T-helper 1 cell treated with Interleukin-12 subunit alpha and Interleukin-12 subunit beta and Interleukin-4 antibody, amounts not matched to agents 30 ng/mL and 1 ng/mL, for 36 hours (primary cell): ENCODE results near the gene ACBD6. TPM values are rescaled to one million over a fixed set of nuclear protein-coding genes. Genes with fewer than 3 reads are reported as not detected.
"Not testable (repeated sequence)": the region's sequence is repeated elsewhere in the genome, so short reads cannot be mapped to it uniquely, and the experiment has no call there.

Experiments used
- intact Hi-C: fragments of 100-400 bp; cut with micrococcal nuclease; formaldehyde crosslinking; loops from one replicate; pipeline ENCODE4 v1.15.1; 2024
- total RNA-seq: library from RNA; stranded (reverse); gene quantifications from 2 replicates; pipeline ENCODE4 v1.2.3, GENCODE V29; 2022

Gene ACBD6
- total RNA-seq, 1 donor from 2014 or later = 41.8 TPM

- intact Hi-C loops = no loop called here
Measured at GRCh38 chr1:180424848-180425457, 77.4 kb downstream of the ACBD6 start.

- intact Hi-C loops = no loop called here
Measured at GRCh38 chr1:180421614-180422013, 80.8 kb downstream of the ACBD6 start.

GRCh38 chr1:180421145-180421544 is 81.2 kb downstream of the ACBD6 start:
- intact Hi-C loops = not testable (repeated sequence)

- intact Hi-C loops = loop anchor here (1.0 to 5.0 kb wide), 6 partner anchors 66 to 709 kb away; no protein-coding TSS in a partner anchor
Measured at GRCh38 chr1:180415985-180416633, 86.3 kb downstream of the ACBD6 start.

- intact Hi-C loops = loop anchor here (5.0 kb wide), 4 partner anchors 67 to 708 kb away; no protein-coding TSS in a partner anchor
Measured at GRCh38 chr1:180415236-180415848, 87.0 kb downstream of the ACBD6 start.

GRCh38 chr1:180412583-180412982 is 89.8 kb downstream of the ACBD6 start:
- intact Hi-C loops = no loop called here

- intact Hi-C loops = not testable (repeated sequence)
Measured at GRCh38 chr1:180408128-180408527, 94.2 kb downstream of the ACBD6 start.

- intact Hi-C loops = no loop called here
Measured at GRCh38 chr1:180407051-180407450, 95.3 kb downstream of the ACBD6 start.

- intact Hi-C loops = no loop called here
Measured at GRCh38 chr1:180402551-180402950, 99.8 kb downstream of the ACBD6 start.

GRCh38 chr1:180402001-180402400 is 100.4 kb downstream of the ACBD6 start:
- intact Hi-C loops = no loop called here

- intact Hi-C loops = no loop called here
Measured at GRCh38 chr1:180397175-180397574, 105.2 kb downstream of the ACBD6 start.

GRCh38 chr1:180392427-180393145 is 109.8 kb downstream of the ACBD6 start:
- intact Hi-C loops = no loop called here

GRCh38 chr1:180392020-180392419 is 110.4 kb downstream of the ACBD6 start:
- intact Hi-C loops = no loop called here

- intact Hi-C loops = no loop called here
Measured at GRCh38 chr1:180387413-180387812, 115.0 kb downstream of the ACBD6 start.

- intact Hi-C loops = no loop called here
Measured at GRCh38 chr1:180386745-180387367, 115.5 kb downstream of the ACBD6 start.

- intact Hi-C loops = no loop called here
Measured at GRCh38 chr1:180385144-180385543, 117.2 kb downstream of the ACBD6 start.

- intact Hi-C loops = no loop called here
Measured at GRCh38 chr1:180384286-180385005, 117.9 kb downstream of the ACBD6 start.

- intact Hi-C loops = no loop called here
Measured at GRCh38 chr1:180382326-180383115, 119.9 kb downstream of the ACBD6 start.

- intact Hi-C loops = no loop called here
Measured at GRCh38 chr1:180381184-180381580, 121.2 kb downstream of the ACBD6 start.
